Body of pancreas (tissue), 4 donors: ENCODE results near the gene LGALS16. TPM values are rescaled to one million over a fixed set of nuclear protein-coding genes. Genes with fewer than 3 reads are reported as not detected.

Experiments
- ATAC-seq: fragments of 150-250 bp; one replicate; pipeline ENCODE4 v1.9.1; 2016
- DNase-seq, 4 donors: peaks; one replicate each; pipeline ENCODE4 v3.0.0-alpha.2; 2019
- H3K27ac ChIP-seq, 4 donors: fragments of 200-600 bp; sonication (generic); 1 replicate in 3 of 4; 2 replicates in 1 of 4; pipeline versions ENCODE4 v1.5.1 to v1.6.1; 2016 to 2019; ENCODE audit warnings: mild to moderate bottlenecking in 1 of 4, mixed read lengths in 1 of 4, moderate library complexity in 1 of 4
- H3K27me3 ChIP-seq, 2 donors: fragments of 200-600 bp; sonication (generic); one replicate each; pipeline ENCODE4 v1.6.0; 2016; ENCODE audit warnings: mild to moderate bottlenecking in 1 of 2
- H3K36me3 ChIP-seq, 2 donors: fragments of 200-600 bp; sonication (generic); replicated peaks in 1 of 2; 2 replicates each; pipeline ENCODE4 v1.5.1; 2016; ENCODE audit warnings: low read depth in 2 of 2; ENCODE audit not compliant: insufficient read depth in 1 of 2
- H3K4me1 ChIP-seq: fragments of 200-600 bp; sonication (generic); one replicate; pipeline ENCODE4 v1.6.0; 2016
- H3K4me3 ChIP-seq, 2 donors: fragments of 200-600 bp; sonication (generic); 1 replicate in 1 of 2; 2 replicates in 1 of 2; pipeline ENCODE4 v1.5.1; 2016 to 2019
- H3K9me3 ChIP-seq, 3 donors: fragments of 200-600 bp; sonication (generic); 1 replicate in 2 of 3; 2 replicates in 1 of 3; pipeline ENCODE4 v1.5.1; 2016
- CTCF ChIP-seq, 7 experiments: fragments of 450-650 bp in 4 of 7; fragments of 200-600 bp in 3 of 7; sonication (generic) in 3 of 7; IDR thresholded peaks; one replicate each; pipeline ENCODE4 v1.5.1; 2016 to 2019; ENCODE audit warnings: antibody characterized with exemption in 7 of 7
- POLR2A ChIP-seq, 3 donors: fragments of 450-650 bp; IDR thresholded peaks; one replicate each; pipeline ENCODE4 v1.6.1; 2016; ENCODE audit warnings: antibody characterized with exemption in 3 of 3, mild to moderate bottlenecking in 2 of 3
- WGBS, 2 donors: methylation state at CpG; one replicate each; pipeline ENCODE4 v1.1.5; 2017; 5-methylcytosine and 5-hydroxymethylcytosine counted together
- intact Hi-C: fragments of 100-400 bp; cut with DNase I; formaldehyde crosslinking; loops from one replicate; pipeline ENCODE4 v1.15.1; 2023
- total RNA-seq, 2 donors: library from RNA; depleted of rRNA; stranded (reverse); fragments of >200 nt; gene quantifications; one replicate each; pipeline ENCODE4 v1.1.0, GENCODE V29; 2016

The LGALS16 gene
- total RNA-seq, 2 donors from 2014 or later: not detected

GRCh38 chr19:39692166-39692565 lies 36.5 kb downstream of the LGALS16 start:
- whole genome bisulfite sequencing, 2 donors: 55 to 75% methylated on average over 2 to 3 of the region's 3 CpGs
- Histone ChIP-seq H3K36me3 (no peaks in the 10 kb centered on the region), H3K4me1 (no peaks in the 10 kb centered on the region), H3K9me3 (no peaks in the 10 kb centered on the region), H3K27me3 (no peaks in the 10 kb centered on the region), H3K4me3 (no peak overlapping the region), H3K27ac (no peak overlapping the region)
- TF ChIP-seq POLR2A (IDR thresholded peaks at IDR 0.05) (no peak), CTCF (IDR thresholded peaks at IDR 0.05) (no peak)
- no peak for ATAC-seq
- intact Hi-C loops: no loop called here
- DNase-seq: peak in 3 of 4 donors; percentile 33 to 58 (median 57)

GRCh38 chr19:39692822-39693221 lies 37.1 kb downstream of the LGALS16 start:
- TF ChIP-seq CTCF (IDR thresholded peaks at IDR 0.05): no peak
- no peak for TF ChIP-seq POLR2A (IDR thresholded peaks at IDR 0.05)
- Histone ChIP-seq H3K27me3 (no peaks in the 10 kb centered on the region), H3K4me3 (no peak overlapping the region), H3K9me3 (no peaks in the 10 kb centered on the region), H3K36me3 (no peaks in the 10 kb centered on the region), H3K27ac (no peak overlapping the region), H3K4me1 (no peaks in the 10 kb centered on the region)
- no peak for ATAC-seq
- DNase-seq: no peak
- intact Hi-C loops: no loop called here
- 61 to 74% methylated on average over 1 of the region's 1 CpG for WGBS, 2 donors

GRCh38 chr19:39695759-39696158 lies 40.0 kb downstream of the LGALS16 start:
- no peak for ATAC-seq
- no peak overlapping the region for H3K4me3 ChIP-seq
- no peaks in the 10 kb centered on the region for H3K9me3 ChIP-seq
- no peak overlapping the region for H3K27ac ChIP-seq
- 18 to 39% methylated on average over 2 of the region's 2 CpGs for WGBS, 2 donors
- H3K4me1 ChIP-seq: no peaks in the 10 kb centered on the region
- no peak for TF ChIP-seq POLR2A (IDR thresholded peaks at IDR 0.05)
- TF ChIP-seq CTCF (IDR thresholded peaks at IDR 0.05): no peak
- no peak for DNase-seq
- no peaks in the 10 kb centered on the region for H3K27me3 ChIP-seq
- H3K36me3 ChIP-seq: no peaks in the 10 kb centered on the region
- intact Hi-C loops: no loop called here

- H3K4me1 ChIP-seq: no peaks in the 10 kb centered on the region
- 70 to 74% methylated on average over 2 of the region's 2 CpGs for WGBS, 2 donors
- ATAC-seq (no peak), DNase-seq (no peak)
- intact Hi-C loops: no loop called here
- H3K36me3 ChIP-seq: no peaks in the 10 kb centered on the region
- H3K9me3 ChIP-seq: no peaks in the 10 kb centered on the region
- H3K27ac ChIP-seq: no peak overlapping the region
- no peak overlapping the region for H3K4me3 ChIP-seq
- H3K27me3 ChIP-seq: no peaks in the 10 kb centered on the region
- no peak for TF ChIP-seq CTCF (IDR thresholded peaks at IDR 0.05)
- no peak for TF ChIP-seq POLR2A (IDR thresholded peaks at IDR 0.05)
Observed at GRCh38 chr19:39696387-39696786, 40.7 kb downstream of the LGALS16 start.

- DNase-seq (no peak), ATAC-seq (no peak)
- Histone ChIP-seq H3K27ac (no peak overlapping the region), H3K4me1 (no peaks in the 10 kb centered on the region), H3K9me3 (no peaks in the 10 kb centered on the region), H3K36me3 (no peaks in the 10 kb centered on the region), H3K27me3 (no peaks in the 10 kb centered on the region), H3K4me3 (no peak overlapping the region)
- intact Hi-C loops: no loop called here
- TF ChIP-seq CTCF (IDR thresholded peaks at IDR 0.05) (no peak), POLR2A (IDR thresholded peaks at IDR 0.05) (no peak)
Observed at GRCh38 chr19:39698535-39698934, 42.8 kb downstream of the LGALS16 start.
